Liver (tissue), 4 donors: ENCODE data around the gene CASTOR1. TPM values are rescaled to one million over a fixed set of nuclear protein-coding genes. Genes with fewer than 3 reads are reported as not detected.

Experiments used
- polyA plus RNA-seq, 2 donors: library from polyadenylated mRNA; stranded (reverse) in 1 of 2; unstranded in 1 of 2; fragments of 200-250 nt in 1 of 2; fragments of >200 nt in 1 of 2; fragmentation: Nextera tagmentation in 1 of 2; extraction: Ambion mirVana in 1 of 2; gene quantifications; one replicate each; pipeline versions ENCODE4 v1.2.1 to v1.2.3, GENCODE V29; 2013 to 2015
- total RNA-seq, 2 donors: library from RNA; depleted of rRNA; stranded (reverse); fragments of >200 nt; gene quantifications; one replicate each; pipeline ENCODE4 v1.2.3, GENCODE V29; 2014
- donor health status: healthy.
- donor health status: healthy.
- donor health status: healthy.

CASTOR1 gene
- total and polyA plus RNA-seq, 4 donors: 1.8 to 5.4 (median 2.4) TPM

Other genes with a start within 250 kb of the CASTOR1 start
- gene HORMAD2, start 209.0 kb downstream of the CASTOR1 start, total RNA-seq: 1 to 10 TPM in 1 of 2 donors, not detected in 1; 2.8 TPM
- under 1 TPM; 0.44 to 0.47 TPM for gene HORMAD2, start 209.0 kb downstream of the CASTOR1 start, polyA plus RNA-seq
- under 1 TPM; 0.08 to 0.09 TPM for gene LIF, start 42.7 kb downstream of the CASTOR1 start, total RNA-seq
- gene LIF, start 42.7 kb downstream of the CASTOR1 start, polyA plus RNA-seq: under 1 TPM in 1 of 2 donors, not detected in 1; 0.10 TPM
- gene OSM, start 22.7 kb downstream of the CASTOR1 start, total RNA-seq: under 1 TPM; 0.25 to 0.84 TPM
- under 1 TPM in 1 of 2 donors, not detected in 1; 0.09 TPM for gene OSM, start 22.7 kb downstream of the CASTOR1 start, polyA plus RNA-seq
- gene TBC1D10A, start 37.4 kb upstream of the CASTOR1 start, total RNA-seq: 1 to 10 TPM; 3.6 to 8.2 TPM
- 1 to 10 TPM; 8.2 to 9.2 TPM for gene TBC1D10A, start 37.4 kb upstream of the CASTOR1 start, polyA plus RNA-seq
- 10 to 100 TPM; 19.6 to 41.6 TPM for gene SF3A1, start 67.4 kb upstream of the CASTOR1 start, total RNA-seq
- gene SF3A1, start 67.4 kb upstream of the CASTOR1 start, polyA plus RNA-seq: 10 to 100 TPM; 22.7 to 25.0 TPM
- 1 to 10 TPM; 1.3 to 1.4 TPM for gene CCDC157, start 67.5 kb upstream of the CASTOR1 start, total RNA-seq
- gene CCDC157, start 67.5 kb upstream of the CASTOR1 start, polyA plus RNA-seq: under 1 TPM; 0.53 to 0.69 TPM
- gene RNF215, start 97.9 kb upstream of the CASTOR1 start, total RNA-seq: 1 to 10 TPM; 7.2 to 7.3 TPM
- 1 to 10 TPM in 1 of 2 donors, under 1 TPM in 1; 0.71 to 4.4 TPM for gene RNF215, start 97.9 kb upstream of the CASTOR1 start, polyA plus RNA-seq
- gene SEC14L2, start 107.5 kb upstream of the CASTOR1 start, total RNA-seq: 100 to 1,000 TPM in 1 of 2 donors, 1 to 10 TPM in 1; 6.5 to 110 TPM
- gene SEC14L2, start 107.5 kb upstream of the CASTOR1 start, polyA plus RNA-seq: 10 to 100 TPM; 27.6 to 71.6 TPM
- 1 to 10 TPM; 6.8 to 9.5 TPM for gene MTFP1, start 136.3 kb upstream of the CASTOR1 start, total RNA-seq
- gene MTFP1, start 136.3 kb upstream of the CASTOR1 start, polyA plus RNA-seq: 10 to 100 TPM in 1 of 2 donors, 1 to 10 TPM in 1; 8.2 to 20.2 TPM
- gene SEC14L3, start 182.5 kb upstream of the CASTOR1 start, total RNA-seq: under 1 TPM in 1 of 2 donors, not detected in 1; 0.33 TPM
- under 1 TPM in 1 of 2 donors, not detected in 1; 0.32 TPM for gene SEC14L3, start 182.5 kb upstream of the CASTOR1 start, polyA plus RNA-seq
- 10 to 100 TPM; 21.2 to 30.3 TPM for gene SEC14L4, start 216.2 kb upstream of the CASTOR1 start, total RNA-seq
- 10 to 100 TPM in 1 of 2 donors, 1 to 10 TPM in 1; 5.4 to 13.3 TPM for gene SEC14L4, start 216.2 kb upstream of the CASTOR1 start, polyA plus RNA-seq